GM12875 (cell line): ENCODE measurements around the gene IP6K1.
"Not testable (repeated sequence)": the region's sequence is repeated elsewhere in the genome, so short reads cannot be mapped to it uniquely, and the experiment has no call there.

Source experiments
- H3K4me3 ChIP-seq: one replicate; pipeline ENCODE4 v1.5.1; 2011; ENCODE audit warnings: low read depth, low read length, control low read depth
- CTCF ChIP-seq: IDR thresholded peaks from 2 replicates; pipeline ENCODE4 v1.5.1; 2011; ENCODE audit warnings: low read depth, mild to moderate bottlenecking, control low read depth, inconsistent platforms, low read length, moderate library complexity, borderline replicate concordance; ENCODE audit not compliant: insufficient read depth

IP6K1 gene

GRCh38 chr3:49792371-49793150, 6.2 kb upstream of the IP6K1 start:
- TF ChIP-seq CTCF, result no peak

GRCh38 chr3:49791571-49791970, 5.2 kb upstream of the IP6K1 start:
- no peak for TF ChIP-seq CTCF
- H3K4me3 ChIP-seq, result no peak overlapping the region

More at GRCh38 chr3:49792371-49793150, 6.2 kb upstream of the IP6K1 start:
- no peak overlapping the region for H3K4me3 ChIP-seq

DNA sequence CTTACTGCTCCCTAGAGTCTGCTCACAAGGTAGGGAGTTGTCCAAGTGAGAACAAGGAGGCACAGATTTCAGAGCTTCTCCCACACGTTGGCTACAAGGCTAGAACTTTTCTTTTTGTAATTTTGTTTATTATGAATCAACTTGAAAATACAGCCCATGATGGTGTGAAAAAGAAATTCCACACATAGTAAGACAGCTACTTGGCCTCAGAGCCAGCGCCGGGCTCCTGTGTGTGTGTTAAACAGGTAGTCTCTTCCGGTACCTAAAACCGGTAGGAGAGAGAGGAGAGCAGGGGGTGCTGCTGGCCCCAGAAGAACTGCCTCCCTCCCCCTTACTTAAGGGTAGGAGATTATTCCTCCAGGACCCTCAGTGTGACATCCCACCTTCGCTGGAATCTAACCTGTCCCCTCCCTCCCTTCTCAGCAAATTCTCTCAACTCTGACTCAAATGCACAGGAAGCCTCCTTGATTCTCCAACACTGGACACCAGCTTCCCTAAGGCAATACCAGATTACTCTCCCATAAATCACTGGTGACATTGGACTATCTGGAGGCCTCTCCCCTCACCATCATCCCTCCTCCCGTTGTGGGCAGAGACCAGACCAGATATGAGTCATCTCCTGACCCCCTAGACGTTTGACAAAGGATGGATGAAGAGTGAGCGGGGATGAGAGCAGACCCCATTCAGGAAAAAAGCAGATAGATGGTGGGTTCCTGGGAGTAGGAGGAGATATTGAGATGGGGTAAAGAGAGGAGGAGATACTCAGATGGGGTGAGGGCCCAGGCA, 4.5 kb upstream of the IP6K1 start:
- no peak for TF ChIP-seq CTCF
- H3K4me3 ChIP-seq, result no peak overlapping the region

DNA sequence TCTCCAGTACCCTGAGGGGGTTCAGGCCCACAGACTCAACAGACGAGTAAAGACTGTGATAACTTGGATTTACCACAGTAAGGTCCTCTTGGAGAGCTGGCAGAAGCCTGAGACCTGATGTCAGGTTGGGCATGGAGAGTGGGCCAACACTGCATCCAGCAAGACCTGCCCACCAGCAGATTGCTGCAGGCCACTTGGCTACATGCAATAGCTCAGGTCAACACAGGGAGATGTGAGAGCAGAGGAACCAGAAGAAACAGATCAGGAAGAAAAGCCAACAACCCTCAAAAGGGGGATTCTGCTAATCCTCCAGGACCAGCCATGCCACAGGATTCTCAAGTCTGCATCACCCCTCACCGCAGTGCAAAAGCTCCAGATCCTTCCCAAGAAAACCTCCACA, 1.7 kb upstream of the IP6K1 start:
- no peak for TF ChIP-seq CTCF
- H3K4me3 ChIP-seq, result no peak overlapping the region

DNA sequence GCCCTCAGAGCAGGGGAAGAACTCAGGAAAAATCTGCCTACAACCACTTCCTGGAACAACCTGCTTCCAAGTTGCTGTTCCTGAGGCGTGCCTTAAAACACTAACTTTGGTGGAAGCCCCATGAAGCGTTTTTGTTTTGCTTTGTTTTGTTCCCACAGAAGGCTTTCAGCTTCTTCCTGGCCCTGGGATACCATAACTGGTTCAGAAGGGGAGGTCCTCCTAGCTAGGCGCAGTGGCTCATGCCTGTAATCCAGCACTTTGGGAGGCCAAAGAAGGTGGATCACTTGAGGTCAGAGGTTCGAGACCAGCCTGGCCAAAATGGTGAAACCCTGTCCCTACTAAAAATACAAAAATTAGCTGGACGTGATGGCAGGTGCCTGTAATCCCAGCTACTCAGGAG, 1.2 kb upstream of the IP6K1 start:
- H3K4me3 ChIP-seq, result no peak overlapping the region
- TF ChIP-seq CTCF, result no peak

DNA sequence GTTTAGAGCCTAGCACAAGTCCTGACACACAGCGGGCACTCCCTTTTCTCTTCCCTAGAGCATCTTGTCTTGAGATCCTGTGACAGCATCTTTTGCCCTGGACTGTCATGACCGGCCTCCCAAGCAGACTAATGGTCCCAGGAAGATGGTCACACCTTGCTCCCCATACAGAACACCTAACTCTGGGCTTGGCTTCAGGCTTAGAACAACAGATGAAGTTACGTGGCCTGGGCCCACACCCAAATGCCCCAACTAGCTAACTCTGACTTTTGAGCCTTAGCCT, 781 bp upstream of the IP6K1 start:
- TF ChIP-seq CTCF, result no peak

DNA sequence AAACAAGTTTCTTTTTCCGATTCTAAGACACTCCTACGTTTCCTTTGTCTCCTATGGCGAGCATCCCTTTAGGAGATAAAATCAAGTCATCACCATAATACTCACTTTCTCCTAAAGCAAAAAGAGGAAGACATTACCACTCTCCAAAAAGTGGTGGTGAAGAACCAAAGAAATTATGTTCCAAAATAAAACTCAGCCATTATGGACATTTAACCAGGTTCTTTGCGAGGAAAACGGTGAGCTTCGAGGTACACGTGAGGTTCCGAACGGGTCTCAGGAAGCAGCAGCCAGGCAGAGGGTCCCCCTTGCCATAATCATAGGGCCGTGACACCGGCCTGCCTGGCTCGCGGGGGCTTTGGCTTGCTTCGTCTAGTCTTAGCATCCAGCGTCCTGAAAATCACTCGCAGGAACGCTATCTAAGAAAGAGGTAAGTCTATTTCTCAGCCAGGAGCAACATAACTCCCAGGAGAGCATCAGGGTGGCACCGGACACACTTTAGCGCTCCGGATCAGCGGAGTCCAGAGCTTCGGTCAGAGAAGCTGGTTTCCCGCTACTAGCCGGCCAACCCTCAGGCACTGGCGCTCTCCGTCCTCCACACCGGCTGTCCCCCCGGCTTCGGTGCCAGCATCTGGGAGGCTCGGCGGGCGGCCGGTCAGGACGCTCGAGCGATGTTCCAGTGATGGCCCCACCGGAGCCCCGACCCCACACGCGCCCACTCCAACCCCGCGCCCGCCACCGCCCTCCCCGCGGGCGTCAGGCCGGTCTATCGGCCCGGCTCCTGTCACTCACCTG, 581 bp downstream of the IP6K1 start:
- TF ChIP-seq CTCF, result no peak
- H3K4me3 ChIP-seq, result peak overlapping the region; percentile 85

More for the DNA sequence above, 781 bp upstream of the IP6K1 start:
- H3K4me3 ChIP-seq, result no peak overlapping the region

GRCh38 chr3:49782277-49782676, 4.1 kb downstream of the IP6K1 start:
- H3K4me3 ChIP-seq, result not testable (repeated sequence)
